Measurements from ENCODE around the gene PPFIBP2.

Gene PPFIBP2

GRCh38 chr11:7690648-7691047 is 176.8 kb downstream of the PPFIBP2 start (continued):
- TF ChIP-seq ZNF16 (tag by site-specific recombination; IDR thresholded peaks at IDR 0.05; ENCODE audit: low read depth) (no peak), ZNF391 (tag by site-specific recombination; IDR thresholded peaks at IDR 0.05; ENCODE audit: borderline replicate concordance, low read depth) (peak; percentile 80; the same call in 1 of the 2 replicates), ZNF169 (tag by site-specific recombination; IDR thresholded peaks at IDR 0.05) (no peak), ZNF394 (tag by site-specific recombination; IDR thresholded peaks at IDR 0.05; ENCODE audit: borderline replicate concordance) (no peak; the same call in 1 of the 2 replicates)

GRCh38 chr11:7691759-7692350 is 178.1 kb downstream of the PPFIBP2 start:
- no peaks in the 10 kb centered on the region; the same call in none of the 2 replicates for H3K4me1 ChIP-seq (ENCODE audit: control insufficient read depth, insufficient read depth, low read length)
- CTCF ChIA-PET: interaction anchor here (1.0 to 5.7 kb wide), 8 partner anchors 16 to 879 kb away, joined by 3 to 36 read pairs (median 4); partner anchors contain the start of gene EIF3F
- H3K36me3 ChIP-seq (ENCODE audit: control insufficient read depth in 2 of 2, insufficient read depth in 1 of 2, low read length in 2 of 2): no peaks in the 10 kb centered on the region
- POLR2A ChIA-PET: no interaction called here
- no peaks in the 10 kb centered on the region for H3K9me3 ChIP-seq (ENCODE audit: control insufficient read depth, insufficient read depth, low read depth, low read length)
- H3K4me3 ChIP-seq (ENCODE audit: low read depth, low read length): no peak overlapping the region
- TF ChIP-seq ZNF843 (tag by site-specific recombination; IDR thresholded peaks at IDR 0.05): peak; percentile 70; the same call in 1 of the 2 replicates
- TF ChIP-seq PRDM1 (tag by site-specific recombination; IDR thresholded peaks at IDR 0.05): no peak
- TF ChIP-seq ZNF366 (tag by site-specific recombination; conservative IDR thresholded peaks at IDR 0.05): no peak
- peak; percentile 23; the same call in 1 of the 2 replicates for TF ChIP-seq ZNF580 (tag by site-specific recombination; IDR thresholded peaks at IDR 0.05)
- TF ChIP-seq GFI1B (tag by site-specific recombination; IDR thresholded peaks at IDR 0.05): 0 out of 2 replicates have a peak, but pooled peaks have one; percentile 77
- peak; percentile 22; the same call in 1 of the 2 replicates for TF ChIP-seq ZNF629 (tag by site-specific recombination; IDR thresholded peaks at IDR 0.05)
- peak; percentile 62; the same call in 1 of the 2 replicates for TF ChIP-seq ZXDB (tag by site-specific recombination; IDR thresholded peaks at IDR 0.05)
- peak; percentile 96 for TF ChIP-seq ELK4 (IDR thresholded peaks at IDR 0.05; ENCODE audit: borderline replicate concordance, low read depth, low read length)
- 0 out of 2 replicates have a peak, but pooled peaks have one; percentile 25 for TF ChIP-seq IKZF3 (tag by site-specific recombination; IDR thresholded peaks at IDR 0.05)
- TF ChIP-seq ZNF16 (tag by site-specific recombination; IDR thresholded peaks at IDR 0.05; ENCODE audit: low read depth): no peak
- peak; percentile 92 for TF ChIP-seq FEZF1 (tag by site-specific recombination; IDR thresholded peaks at IDR 0.05)
- TF ChIP-seq, protein P1, sequence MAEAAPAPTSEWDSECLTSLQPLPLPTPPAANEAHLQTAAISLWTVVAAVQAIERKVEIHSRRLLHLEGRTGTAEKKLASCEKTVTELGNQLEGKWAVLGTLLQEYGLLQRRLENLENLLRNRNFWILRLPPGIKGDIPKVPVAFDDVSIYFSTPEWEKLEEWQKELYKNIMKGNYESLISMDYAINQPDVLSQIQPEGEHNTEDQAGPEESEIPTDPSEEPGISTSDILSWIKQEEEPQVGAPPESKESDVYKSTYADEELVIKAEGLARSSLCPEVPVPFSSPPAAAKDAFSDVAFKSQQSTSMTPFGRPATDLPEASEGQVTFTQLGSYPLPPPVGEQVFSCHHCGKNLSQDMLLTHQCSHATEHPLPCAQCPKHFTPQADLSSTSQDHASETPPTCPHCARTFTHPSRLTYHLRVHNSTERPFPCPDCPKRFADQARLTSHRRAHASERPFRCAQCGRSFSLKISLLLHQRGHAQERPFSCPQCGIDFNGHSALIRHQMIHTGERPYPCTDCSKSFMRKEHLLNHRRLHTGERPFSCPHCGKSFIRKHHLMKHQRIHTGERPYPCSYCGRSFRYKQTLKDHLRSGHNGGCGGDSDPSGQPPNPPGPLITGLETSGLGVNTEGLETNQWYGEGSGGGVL (tag by site-specific recombination; IDR thresholded peaks at IDR 0.05): no peak; the same call in 1 of the 2 replicates
- TF ChIP-seq ZNF776 (tag by site-specific recombination; IDR thresholded peaks at IDR 0.05; ENCODE audit: borderline replicate concordance): no peak
- TF ChIP-seq ZNF174 (tag by site-specific recombination; IDR thresholded peaks at IDR 0.05): no peak
- TF ChIP-seq KLF1 (tag by site-specific recombination; IDR thresholded peaks at IDR 0.05): no peak
- TF ChIP-seq, protein P2, sequence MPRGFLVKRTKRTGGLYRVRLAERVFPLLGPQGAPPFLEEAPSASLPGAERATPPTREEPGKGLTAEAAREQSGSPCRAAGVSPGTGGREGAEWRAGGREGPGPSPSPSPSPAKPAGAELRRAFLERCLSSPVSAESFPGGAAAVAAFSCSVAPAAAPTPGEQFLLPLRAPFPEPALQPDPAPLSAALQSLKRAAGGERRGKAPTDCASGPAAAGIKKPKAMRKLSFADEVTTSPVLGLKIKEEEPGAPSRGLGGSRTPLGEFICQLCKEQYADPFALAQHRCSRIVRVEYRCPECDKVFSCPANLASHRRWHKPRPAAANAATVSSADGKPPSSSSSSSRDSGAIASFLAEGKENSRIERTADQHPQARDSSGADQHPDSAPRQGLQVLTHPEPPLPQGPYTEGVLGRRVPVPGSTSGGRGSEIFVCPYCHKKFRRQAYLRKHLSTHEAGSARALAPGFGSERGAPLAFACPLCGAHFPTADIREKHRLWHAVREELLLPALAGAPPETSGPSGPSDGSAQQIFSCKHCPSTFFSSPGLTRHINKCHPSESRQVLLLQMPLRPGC (tag by site-specific recombination; IDR thresholded peaks at IDR 0.05): 0 out of 2 replicates have a peak, but pooled peaks have one; percentile 25
- no peak overlapping the region for H3K27ac ChIP-seq (ENCODE audit: extremely low read depth, low read depth, low read length)

Measured in HEK293 (cell line).